Glomerular endothelial cell (primary cell): Measurements from ENCODE around the gene CALD1. TPM values are rescaled to one million over a fixed set of nuclear protein-coding genes. Genes with fewer than 3 reads are reported as not detected.
A peak's percentile ranks its signal among the peaks of the same experiment; 100 is the strongest.
"Not testable (repeated sequence)": the region's sequence is repeated elsewhere in the genome, so short reads cannot be mapped to it uniquely, and the experiment has no call there.

Experiments used
- DNase-seq: peaks from one replicate; pipeline ENCODE4 v3.0.0-alpha.2; 2011; ENCODE audit warnings: low read depth, low spot score; ENCODE audit errors: extremely low read depth
- total RNA-seq: library from RNA; depleted of rRNA; stranded (reverse); fragments of >200 nt; gene quantifications from 2 replicates; pipeline ENCODE4 v1.2.3, GENCODE V29; 2015

The CALD1 gene
- total RNA-seq, 1 donor from 2014 or later: 251 TPM

GRCh38 chr7:134943785-134944400, 164.5 kb downstream of the CALD1 start:
- DNase-seq: no peak

DNA sequence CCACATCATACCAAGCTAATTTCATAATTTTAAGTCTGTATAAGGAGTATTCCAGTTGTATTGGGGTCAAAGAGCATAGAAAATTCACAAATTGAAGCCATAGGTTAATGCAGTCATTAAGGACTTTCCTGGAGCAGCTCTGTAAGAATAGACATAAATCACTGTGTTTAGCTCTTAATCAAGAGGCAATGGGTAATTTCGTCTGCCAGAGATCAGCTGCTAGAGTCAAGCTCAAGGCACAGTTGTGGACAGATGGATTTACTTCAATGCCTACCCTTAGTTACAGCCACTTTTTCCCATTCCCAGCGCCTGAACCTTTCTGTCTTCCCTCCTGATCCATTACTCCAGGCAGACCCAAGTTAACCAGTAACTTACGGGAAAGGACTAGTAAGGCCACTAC, 166.3 kb downstream of the CALD1 start:
- DNase-seq: no peak

DNA sequence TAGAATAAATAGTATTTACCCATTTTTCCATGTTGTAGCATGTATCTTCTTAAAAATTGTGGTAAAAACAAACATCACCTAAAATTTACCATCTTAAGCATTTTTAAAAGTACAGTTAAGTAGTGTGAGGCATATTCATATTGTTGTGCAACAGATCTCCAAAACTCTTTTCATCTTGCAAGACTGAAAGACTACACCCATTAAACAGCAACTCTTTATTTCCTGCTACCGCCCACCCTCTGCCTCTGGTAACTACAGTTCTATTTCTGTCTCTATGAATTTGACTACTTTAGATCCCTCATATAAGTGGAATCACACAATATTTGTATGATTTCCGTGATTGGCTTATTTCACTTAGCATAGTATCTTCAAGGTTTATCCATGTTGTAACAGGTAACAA, 166.8 kb downstream of the CALD1 start:
- DNase-seq: no peak

- no peak for DNase-seq
Observed at GRCh38 chr7:134947329-134947728, 167.9 kb downstream of the CALD1 start.

DNA sequence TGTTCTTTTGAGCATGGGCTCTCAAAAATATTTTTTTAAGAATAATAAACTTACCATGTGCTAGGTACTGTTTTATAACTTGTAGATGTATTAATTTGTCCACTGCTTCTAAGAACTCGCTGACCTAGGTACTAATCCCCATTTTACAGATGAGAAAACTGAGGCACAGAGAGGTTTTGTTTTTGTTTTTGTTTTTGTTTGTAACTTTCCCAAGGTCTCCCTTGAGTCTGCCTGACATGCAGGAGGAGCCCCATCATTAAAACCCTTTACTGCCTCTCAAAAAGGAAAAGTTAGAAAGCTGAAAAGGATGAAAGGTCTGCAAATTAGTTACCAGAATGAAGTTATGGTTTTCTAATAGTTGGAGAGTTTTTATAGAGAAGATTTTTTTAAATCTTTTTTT, 168.4 kb downstream of the CALD1 start:
- no peak for DNase-seq

GRCh38 chr7:134948246-134948645, 168.8 kb downstream of the CALD1 start:
- DNase-seq: no peak

- DNase-seq: no peak
Observed at GRCh38 chr7:134948736-134949135, 169.3 kb downstream of the CALD1 start.

DNA sequence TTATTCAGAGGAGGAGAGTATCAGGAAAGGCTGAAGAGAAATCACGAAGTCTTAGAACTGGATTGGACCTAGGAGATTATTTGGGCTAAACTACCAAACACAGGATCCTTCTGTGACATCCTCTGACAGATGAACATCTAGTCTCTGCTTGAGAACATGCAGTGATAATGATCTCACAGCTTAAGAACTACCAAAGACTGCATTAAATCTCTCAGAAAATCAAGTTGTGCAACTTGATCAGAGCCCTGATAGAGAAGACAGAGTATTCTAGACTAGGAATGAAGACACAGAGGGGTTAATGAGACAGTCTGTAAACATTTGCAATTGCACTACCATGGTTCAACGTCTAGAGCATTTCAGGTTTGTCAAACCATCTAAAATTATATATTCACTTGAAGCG, 169.7 kb downstream of the CALD1 start:
- no peak for DNase-seq

DNA sequence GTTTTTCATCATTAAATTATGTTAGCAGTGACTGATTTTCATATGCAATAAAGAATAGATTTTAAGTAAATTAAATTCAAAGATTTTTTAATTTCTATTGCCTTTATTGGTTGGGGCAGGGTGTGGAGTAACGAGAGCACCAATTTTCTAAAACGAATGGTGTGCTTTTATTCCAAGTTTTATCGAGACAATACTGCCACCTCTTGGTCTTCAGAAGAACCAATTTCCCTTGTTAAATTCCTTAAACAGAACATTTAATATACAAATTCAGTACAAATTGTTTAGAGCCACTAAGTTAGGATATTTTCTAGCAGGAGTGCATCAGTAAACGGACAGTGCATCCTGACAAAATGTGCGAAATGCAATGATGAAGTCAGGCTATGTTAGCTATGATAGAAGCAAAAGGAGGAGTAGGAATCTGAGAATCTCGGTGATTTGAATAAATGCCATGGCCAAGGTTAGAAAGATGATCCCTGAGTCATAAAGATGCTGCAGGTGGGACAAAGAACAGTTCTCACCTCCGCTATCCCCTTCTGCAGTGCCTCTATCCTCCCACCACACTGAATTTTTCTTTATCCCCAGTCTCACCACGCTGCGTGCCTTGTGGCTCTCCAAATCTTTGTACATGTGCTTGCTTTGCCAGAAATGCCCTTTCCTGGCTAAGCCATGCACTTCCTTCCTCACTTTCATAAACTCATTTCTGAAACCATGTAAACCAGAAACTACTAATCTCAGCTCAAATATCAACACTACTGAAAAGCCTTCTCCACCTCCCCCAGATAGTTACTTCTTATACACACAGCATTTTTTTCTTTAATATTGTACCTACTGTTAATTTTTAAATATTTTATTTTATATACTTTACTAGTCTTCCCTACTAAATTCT, 175.0 kb downstream of the CALD1 start:
- DNase-seq: no peak

GRCh38 chr7:134957005-134957404, 177.6 kb downstream of the CALD1 start:
- DNase-seq: no peak

- no peak for DNase-seq
Observed at GRCh38 chr7:134959810-134960209, 180.4 kb downstream of the CALD1 start.

- DNase-seq: no peak
Observed at GRCh38 chr7:134962270-134962780, 182.9 kb downstream of the CALD1 start.

GRCh38 chr7:134963036-134963435, 183.6 kb downstream of the CALD1 start:
- no peak for DNase-seq

GRCh38 chr7:134966691-134967090, 187.3 kb downstream of the CALD1 start:
- no peak for DNase-seq

DNA sequence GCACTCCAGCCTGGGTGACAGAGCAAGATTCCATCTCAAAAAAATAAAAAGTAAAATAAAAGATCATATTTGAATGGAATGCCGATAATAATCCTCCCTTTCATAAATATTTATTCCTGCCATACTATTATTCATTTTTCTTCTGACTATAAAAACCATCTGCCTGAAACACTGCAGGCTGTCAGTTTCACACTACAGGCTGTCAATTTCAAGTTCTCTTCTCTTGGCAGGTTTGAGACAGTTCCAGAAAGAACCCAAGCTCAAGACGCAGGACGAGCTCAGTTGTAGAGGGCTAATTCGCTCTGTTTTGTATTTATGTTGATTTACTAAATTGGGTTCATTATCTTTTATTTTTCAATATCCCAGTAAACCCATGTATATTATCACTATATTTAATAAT, 188.7 kb downstream of the CALD1 start:
- no peak for DNase-seq

DNA sequence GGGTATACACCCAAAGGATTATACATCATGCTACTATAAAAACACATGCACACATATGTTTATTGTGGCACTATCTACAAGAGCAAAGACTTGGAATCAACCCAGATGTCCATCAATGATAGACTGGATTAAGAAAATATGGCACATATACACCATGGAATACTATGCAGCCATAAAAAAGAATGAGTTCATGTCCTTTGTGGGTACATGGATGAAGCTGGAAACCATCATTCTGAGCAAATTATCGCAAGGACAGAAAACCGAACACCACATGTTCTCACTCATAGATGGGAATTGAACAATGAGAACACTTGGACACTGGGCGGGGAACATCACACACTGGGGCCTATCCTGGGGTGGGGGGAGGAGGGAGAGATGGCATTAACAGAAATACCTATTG, 202.2 kb downstream of the CALD1 start:
- DNase-seq: not testable (repeated sequence)

GRCh38 chr7:134985894-134986362, 206.5 kb downstream of the CALD1 start:
- no peak for DNase-seq

- DNase-seq: peak; percentile 84
Observed at GRCh38 chr7:134986363-134987251, 207.2 kb downstream of the CALD1 start, which contains the start of gene AGBL3. TSS of gene AGBL3 (plus strand) at chr7:134986508. CDS start at chr7:134987934, 1,426 bp downstream.

- no peak for DNase-seq
Observed at GRCh38 chr7:134988161-134988560, 208.7 kb downstream of the CALD1 start.

DNA sequence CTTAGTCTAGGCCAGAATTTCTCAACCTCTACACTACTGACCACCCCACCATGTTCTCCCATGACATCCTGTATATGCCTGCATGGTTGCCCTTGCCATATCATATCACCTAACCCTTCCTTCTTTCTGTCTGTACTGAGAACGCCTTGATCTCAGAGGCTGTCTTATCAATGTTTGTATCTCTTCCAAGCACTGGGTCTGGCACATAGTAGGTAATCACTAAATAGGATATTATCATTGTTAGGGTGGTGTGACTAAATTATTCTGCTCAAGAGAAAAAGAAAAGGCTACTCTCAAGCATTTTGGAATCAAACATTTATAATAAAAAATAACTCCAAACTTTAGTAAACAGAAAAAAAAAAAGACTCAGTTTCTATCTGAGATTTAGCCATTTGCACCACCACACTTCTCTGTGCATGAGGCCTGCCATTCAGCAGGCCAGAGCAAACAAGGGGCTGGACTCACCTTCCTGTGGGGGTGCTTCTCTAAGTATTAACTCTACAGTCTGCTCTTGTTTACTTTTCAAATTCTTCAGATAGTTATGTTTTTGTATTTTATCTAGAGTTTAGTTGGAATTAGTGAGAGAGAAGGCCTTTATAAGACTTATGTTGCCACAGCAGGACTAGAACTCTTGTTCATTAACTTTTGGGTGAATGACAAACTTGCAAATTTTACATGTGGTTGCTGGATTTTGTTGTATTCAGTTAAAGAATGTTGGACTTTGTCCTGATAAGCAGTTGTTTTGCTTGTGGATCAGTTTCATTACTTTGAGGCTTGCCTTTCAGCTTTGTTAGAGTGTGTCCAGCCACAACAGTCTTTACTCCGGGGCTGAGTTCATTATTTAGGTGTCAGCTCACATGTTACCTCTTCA, 212.3 kb downstream of the CALD1 start:
- no peak for DNase-seq
